Cortex of kidney (tissue), 1 donor: ENCODE results near the gene COL4A2.

Experiments used
- DNase-seq: peaks from one replicate; lab custom pipeline; 2025; lab: John Stamatoyannopoulos, UW

Gene COL4A2

GRCh38 chr13:110322126-110322827, 15.2 kb downstream of the COL4A2 start:
- no peak for DNase-seq

- DNase-seq: no peak
Measured at GRCh38 chr13:110322828-110323171, 15.7 kb downstream of the COL4A2 start.

GRCh38 chr13:110323172-110323891, 16.2 kb downstream of the COL4A2 start:
- DNase-seq: no peak

- DNase-seq: no peak
Measured at GRCh38 chr13:110324026-110324749, 17.1 kb downstream of the COL4A2 start.

- no peak for DNase-seq
Measured at GRCh38 chr13:110326263-110326904, 19.3 kb downstream of the COL4A2 start.

- no peak for DNase-seq
Measured at GRCh38 chr13:110327051-110327721, 20.1 kb downstream of the COL4A2 start.

- no peak for DNase-seq
Measured at GRCh38 chr13:110328573-110328972, 21.5 kb downstream of the COL4A2 start.

GRCh38 chr13:110329258-110329657, 22.2 kb downstream of the COL4A2 start:
- no peak for DNase-seq

- DNase-seq: no peak
Measured at GRCh38 chr13:110329798-110330461, 22.8 kb downstream of the COL4A2 start.

GRCh38 chr13:110330491-110331011, 23.5 kb downstream of the COL4A2 start:
- no peak for DNase-seq

- DNase-seq: no peak
Measured at GRCh38 chr13:110331362-110331761, 24.3 kb downstream of the COL4A2 start.

GRCh38 chr13:110332750-110333149, 25.7 kb downstream of the COL4A2 start:
- DNase-seq: no peak

- DNase-seq: no peak
Measured at GRCh38 chr13:110333837-110334236, 26.8 kb downstream of the COL4A2 start.

GRCh38 chr13:110334256-110334655, 27.2 kb downstream of the COL4A2 start:
- no peak for DNase-seq

GRCh38 chr13:110334841-110335490, 27.9 kb downstream of the COL4A2 start:
- DNase-seq: no peak

- no peak for DNase-seq
Measured at GRCh38 chr13:110336108-110336507, 29.0 kb downstream of the COL4A2 start.

GRCh38 chr13:110336681-110337080, 29.6 kb downstream of the COL4A2 start:
- no peak for DNase-seq

GRCh38 chr13:110337247-110337646, 30.2 kb downstream of the COL4A2 start:
- DNase-seq: no peak

GRCh38 chr13:110338441-110339101, 31.5 kb downstream of the COL4A2 start:
- DNase-seq: no peak

GRCh38 chr13:110339263-110339662, 32.2 kb downstream of the COL4A2 start:
- DNase-seq: no peak
